HEK293T (cell line): ENCODE results near the gene UTS2.

Experiments used
- ARNT ChIP-seq: fragments of 450-650 bp; IDR thresholded peaks from 2 replicates; pipeline ENCODE4 v1.6.1; 2017; ENCODE audit warnings: mild to moderate bottlenecking
- CTBP1 ChIP-seq: fragments of 450-650 bp; IDR thresholded peaks from 2 replicates; pipeline ENCODE4 v1.6.1; 2016; ENCODE audit warnings: borderline replicate concordance
- ELF4 ChIP-seq: fragments of 450-650 bp; IDR thresholded peaks from 2 replicates; pipeline ENCODE4 v1.6.1; 2017; ENCODE audit warnings: antibody characterized with exemption
- FOXA1 ChIP-seq: fragments of 450-650 bp; IDR thresholded peaks from 2 replicates; pipeline ENCODE4 v1.6.1; 2016; ENCODE audit warnings: mild to moderate bottlenecking
- FOXK2 ChIP-seq: fragments of 450-650 bp; IDR thresholded peaks from 2 replicates; pipeline ENCODE4 v1.6.1; 2016; ENCODE audit warnings: mild to moderate bottlenecking
- FOXM1 ChIP-seq: fragments of 450-650 bp; IDR thresholded peaks from 2 replicates; pipeline ENCODE4 v1.6.1; 2017; ENCODE audit warnings: mild to moderate bottlenecking, borderline replicate concordance
- HDGF ChIP-seq: fragments of 450-650 bp; IDR thresholded peaks from 2 replicates; pipeline ENCODE4 v1.6.1; 2017; ENCODE audit warnings: antibody characterized with exemption, borderline replicate concordance
- NFRKB ChIP-seq: fragments of 450-650 bp; IDR thresholded peaks from 2 replicates; pipeline ENCODE4 v1.6.1; 2016; ENCODE audit warnings: mild to moderate bottlenecking, moderate library complexity
- SP1 ChIP-seq: fragments of 450-650 bp; IDR thresholded peaks from 2 replicates; pipeline ENCODE4 v1.6.1; 2017
- SUZ12 ChIP-seq: fragments of 450-650 bp; IDR thresholded peaks from 2 replicates; pipeline ENCODE4 v1.6.1; 2016; ENCODE audit warnings: mild to moderate bottlenecking
- TARDBP ChIP-seq: fragments of 450-650 bp; IDR thresholded peaks from 2 replicates; pipeline ENCODE4 v1.6.1; 2016
- ZNF384 ChIP-seq: fragments of 450-650 bp; IDR thresholded peaks from 2 replicates; pipeline ENCODE4 v1.6.1; 2016
- TF ChIP-seq, protein P1 (sequence below): fragments of 450-650 bp; IDR thresholded peaks from 2 replicates; pipeline ENCODE4 v1.6.1; 2016

GRCh38 chr1:7890853-7891252 lies 38.0 kb upstream of the UTS2 start:
- TF ChIP-seq CTBP1 (no peak), FOXK2 (no peak), FOXA1 (no peak), SUZ12 (no peak), SP1 (no peak), FOXM1 (no peak), HDGF (no peak), ELF4 (no peak), NFRKB (no peak), ARNT (no peak), ZNF384 (no peak), TARDBP (no peak)
- TF ChIP-seq, protein P1, sequence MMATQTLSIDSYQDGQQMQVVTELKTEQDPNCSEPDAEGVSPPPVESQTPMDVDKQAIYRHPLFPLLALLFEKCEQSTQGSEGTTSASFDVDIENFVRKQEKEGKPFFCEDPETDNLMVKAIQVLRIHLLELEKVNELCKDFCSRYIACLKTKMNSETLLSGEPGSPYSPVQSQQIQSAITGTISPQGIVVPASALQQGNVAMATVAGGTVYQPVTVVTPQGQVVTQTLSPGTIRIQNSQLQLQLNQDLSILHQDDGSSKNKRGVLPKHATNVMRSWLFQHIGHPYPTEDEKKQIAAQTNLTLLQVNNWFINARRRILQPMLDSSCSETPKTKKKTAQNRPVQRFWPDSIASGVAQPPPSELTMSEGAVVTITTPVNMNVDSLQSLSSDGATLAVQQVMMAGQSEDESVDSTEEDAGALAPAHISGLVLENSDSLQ: no peak
